Natural killer cell (primary cell): ENCODE data around the gene UBE2D4. TPM values are rescaled to one million over a fixed set of nuclear protein-coding genes. Genes with fewer than 3 reads are reported as not detected.
A peak's percentile ranks its signal among the peaks of the same experiment; 100 is the strongest.

Experiments used
- ATAC-seq, 3 donors: fragments of 150-1000 bp in 2 of 3; fragments of 200-7000 bp in 1 of 3; cut with Tn5 transposase; 1 replicate in 1 of 3; 2 replicates in 2 of 3; pipeline ENCODE4 v1.10.0; 2021; ENCODE audit warnings: mild to moderate bottlenecking in 2 of 3, moderate library complexity in 2 of 3
- DNase-seq, 2 donors: peaks; one replicate each; pipeline versions ENCODE4 v3.0.0 to v3.0.0-alpha.2; 2013 to 2021; ENCODE audit warnings: mixed read lengths in 1 of 2
- H3K27ac ChIP-seq: one replicate; pipeline ENCODE4 v1.5.1; 2013; ENCODE audit warnings: mild to moderate bottlenecking, low read length
- H3K27me3 ChIP-seq: one replicate; pipeline ENCODE4 v1.6.1; 2013; ENCODE audit warnings: low read length; ENCODE audit not compliant: control insufficient read depth, insufficient read depth
- H3K36me3 ChIP-seq: one replicate; pipeline ENCODE4 v1.6.1; 2013; ENCODE audit warnings: low read length; ENCODE audit not compliant: control insufficient read depth, insufficient read depth
- H3K4me1 ChIP-seq: one replicate; pipeline ENCODE4 v1.6.1; 2013; ENCODE audit warnings: low read length; ENCODE audit not compliant: control insufficient read depth, insufficient read depth
- H3K4me3 ChIP-seq: one replicate; pipeline ENCODE4 v1.5.1; 2013; ENCODE audit warnings: low read length
- H3K9me3 ChIP-seq: one replicate; pipeline ENCODE4 v1.6.1; 2013; ENCODE audit warnings: low read length; ENCODE audit not compliant: control insufficient read depth, insufficient read depth
- H3K27ac Mint-ChIP-seq, 2 donors: one replicate each; pipeline ENCODE4 v1.8.0; 2022; ENCODE audit warnings: mild to moderate bottlenecking in 2 of 2, mixed read lengths in 2 of 2, moderate library complexity in 1 of 2
- H3K27me3 Mint-ChIP-seq, 2 donors: one replicate each; pipeline ENCODE4 v1.8.0; 2022; ENCODE audit warnings: low read depth in 2 of 2, mixed read lengths in 2 of 2
- H3K36me3 Mint-ChIP-seq: one replicate; pipeline ENCODE4 v1.8.0; 2022; ENCODE audit warnings: mixed read lengths
- H3K4me1 Mint-ChIP-seq, 2 donors: one replicate each; pipeline ENCODE4 v1.8.0; 2022; ENCODE audit warnings: mixed read lengths in 2 of 2
- H3K4me3 Mint-ChIP-seq: one replicate; pipeline ENCODE4 v1.8.0; 2022; ENCODE audit warnings: mild to moderate bottlenecking, moderate library complexity, mixed read lengths
- H3K9me3 Mint-ChIP-seq, 2 donors: one replicate each; pipeline ENCODE4 v1.8.0; 2022; ENCODE audit warnings: mixed read lengths in 2 of 2
- WGBS: methylation state at CpG from one replicate; pipeline ENCODE4 v1.1.7; 2013; ENCODE audit warnings: missing lambda C conversion rate; ENCODE audit not compliant: insufficient coverage; 5-methylcytosine and 5-hydroxymethylcytosine counted together
- intact Hi-C: fragments of 100-400 bp; cut with micrococcal nuclease; formaldehyde crosslinking; loops from one replicate; pipeline ENCODE4 v1.14.2; 2022
- total RNA-seq, 4 donors: library from RNA; stranded (reverse); fragments of 120-200 nt in 1 of 4; gene quantifications; one replicate each; pipeline versions ENCODE4 v1.2.3 to v1.2.4, GENCODE V29; 2013 to 2022
- TF ChIP-seq, protein P1 (sequence below): fragments of 200-600 bp; IDR thresholded peaks from one replicate; pipeline ENCODE4 v1.8.0; 2022; ENCODE audit warnings: antibody characterized with exemption

UBE2D4 gene
- total RNA-seq = 10 to 100 TPM in 1 of 3 donors, 1 to 10 TPM in 2; 5.3 to 10.6 (median 9.6) TPM
- 8.1 TPM for total RNA-seq (2013)

GRCh38 chr7:43925984-43926797 is at the start of gene UBE2D4:
TSS of gene UBE2D4 (plus strand) at chr7:43926436. CDS start at chr7:43926533, 97 bp downstream.
- DNase-seq = peak; percentile 83 to 92
- Histone ChIP-seq H3K36me3 (no peaks in the 10 kb centered on the region), H3K27me3 (no peaks in the 10 kb centered on the region), H3K4me3 (peak within 1 kb of the TSS; percentile 74), H3K9me3 (no peaks in the 10 kb centered on the region), H3K27ac (peak within 1 kb of the TSS; percentile 98), H3K4me1 (peaks cover 19% of the 10 kb centered on the region)
- peaks cover 5 to 27% of the 10 kb centered on the region in 2 donors for H3K4me1 Mint-ChIP-seq
- no peaks in the 10 kb centered on the region for H3K9me3 Mint-ChIP-seq
- intact Hi-C loops = loop anchor here (2.0 kb wide), 1 partner anchor 57 kb away; the partner anchor contains the start of gene MRPS24
- WGBS = under 1% methylated on average over 82 of the region's 82 CpGs
- ATAC-seq = peak; percentile 89 to 95 (median 90)
- H3K27ac Mint-ChIP-seq = peak within 1 kb of the TSS; percentile 86 to 89
- H3K4me3 Mint-ChIP-seq = peak within 1 kb of the TSS; percentile 88
- no peaks in the 10 kb centered on the region for H3K27me3 Mint-ChIP-seq
- TF ChIP-seq, protein P1, sequence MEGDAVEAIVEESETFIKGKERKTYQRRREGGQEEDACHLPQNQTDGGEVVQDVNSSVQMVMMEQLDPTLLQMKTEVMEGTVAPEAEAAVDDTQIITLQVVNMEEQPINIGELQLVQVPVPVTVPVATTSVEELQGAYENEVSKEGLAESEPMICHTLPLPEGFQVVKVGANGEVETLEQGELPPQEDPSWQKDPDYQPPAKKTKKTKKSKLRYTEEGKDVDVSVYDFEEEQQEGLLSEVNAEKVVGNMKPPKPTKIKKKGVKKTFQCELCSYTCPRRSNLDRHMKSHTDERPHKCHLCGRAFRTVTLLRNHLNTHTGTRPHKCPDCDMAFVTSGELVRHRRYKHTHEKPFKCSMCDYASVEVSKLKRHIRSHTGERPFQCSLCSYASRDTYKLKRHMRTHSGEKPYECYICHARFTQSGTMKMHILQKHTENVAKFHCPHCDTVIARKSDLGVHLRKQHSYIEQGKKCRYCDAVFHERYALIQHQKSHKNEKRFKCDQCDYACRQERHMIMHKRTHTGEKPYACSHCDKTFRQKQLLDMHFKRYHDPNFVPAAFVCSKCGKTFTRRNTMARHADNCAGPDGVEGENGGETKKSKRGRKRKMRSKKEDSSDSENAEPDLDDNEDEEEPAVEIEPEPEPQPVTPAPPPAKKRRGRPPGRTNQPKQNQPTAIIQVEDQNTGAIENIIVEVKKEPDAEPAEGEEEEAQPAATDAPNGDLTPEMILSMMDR = no peak
- H3K36me3 Mint-ChIP-seq = no peaks in the 10 kb centered on the region

DNA sequence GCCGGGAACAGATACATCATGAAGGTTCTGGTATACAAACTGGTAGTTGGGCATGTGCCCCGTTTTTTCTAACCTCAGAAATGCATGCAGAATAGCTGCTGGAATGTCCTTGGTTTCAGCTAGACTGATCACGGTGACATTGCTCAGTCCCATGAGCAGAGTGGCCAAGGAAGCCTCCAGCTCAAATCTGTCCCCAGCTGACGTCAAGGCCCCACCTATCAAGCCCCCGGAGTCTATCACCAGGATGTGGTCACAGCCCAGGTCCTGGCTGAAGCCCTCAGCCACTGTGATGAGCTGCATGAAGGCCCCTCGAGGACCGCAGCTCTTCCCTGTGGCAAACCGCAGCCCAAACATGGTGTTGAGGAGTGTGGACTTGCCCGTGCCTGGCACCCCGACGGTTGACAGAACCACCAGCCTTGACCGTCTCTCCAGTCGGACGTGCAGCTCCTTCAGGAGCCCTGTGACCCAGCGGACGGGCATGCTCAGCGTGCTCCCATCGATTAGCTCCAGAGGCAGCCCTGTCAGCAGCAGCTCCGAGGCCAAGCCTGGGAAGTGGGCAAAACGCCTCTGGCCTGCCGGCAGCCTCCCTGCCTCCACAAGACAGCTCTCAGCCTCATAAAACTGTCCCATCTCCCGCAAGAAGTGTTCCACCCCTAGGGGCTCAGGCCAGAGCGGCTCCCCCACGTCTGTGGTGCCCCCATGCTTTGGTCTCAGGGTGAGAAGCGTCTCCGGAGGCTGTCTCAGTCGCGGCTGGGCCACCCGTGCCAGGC is 49.1 kb upstream of the UBE2D4 start:
- TF ChIP-seq, protein P1 = no peak
- ATAC-seq = peak in 1 of 3 donors; percentile 69
- peaks cover 13% of the 10 kb centered on the region for H3K4me1 ChIP-seq
- no peak overlapping the region for H3K4me3 Mint-ChIP-seq
- WGBS = 80% methylated on average over 29 of the region's 29 CpGs
- peaks cover 6 to 17% of the 10 kb centered on the region in 2 donors for H3K4me1 Mint-ChIP-seq
- H3K27me3 Mint-ChIP-seq = no peaks in the 10 kb centered on the region
- intact Hi-C loops = no loop called here
- no peaks in the 10 kb centered on the region for H3K27me3 ChIP-seq
- H3K27ac Mint-ChIP-seq = no peak overlapping the region
- no peak overlapping the region for H3K27ac ChIP-seq
- H3K36me3 Mint-ChIP-seq = peaks cover 8% of the 10 kb centered on the region
- no peaks in the 10 kb centered on the region for H3K9me3 Mint-ChIP-seq
- no peak overlapping the region for H3K4me3 ChIP-seq
- peaks cover 36% of the 10 kb centered on the region for H3K36me3 ChIP-seq
- H3K9me3 ChIP-seq = no peaks in the 10 kb centered on the region
- no peak for DNase-seq

DNA sequence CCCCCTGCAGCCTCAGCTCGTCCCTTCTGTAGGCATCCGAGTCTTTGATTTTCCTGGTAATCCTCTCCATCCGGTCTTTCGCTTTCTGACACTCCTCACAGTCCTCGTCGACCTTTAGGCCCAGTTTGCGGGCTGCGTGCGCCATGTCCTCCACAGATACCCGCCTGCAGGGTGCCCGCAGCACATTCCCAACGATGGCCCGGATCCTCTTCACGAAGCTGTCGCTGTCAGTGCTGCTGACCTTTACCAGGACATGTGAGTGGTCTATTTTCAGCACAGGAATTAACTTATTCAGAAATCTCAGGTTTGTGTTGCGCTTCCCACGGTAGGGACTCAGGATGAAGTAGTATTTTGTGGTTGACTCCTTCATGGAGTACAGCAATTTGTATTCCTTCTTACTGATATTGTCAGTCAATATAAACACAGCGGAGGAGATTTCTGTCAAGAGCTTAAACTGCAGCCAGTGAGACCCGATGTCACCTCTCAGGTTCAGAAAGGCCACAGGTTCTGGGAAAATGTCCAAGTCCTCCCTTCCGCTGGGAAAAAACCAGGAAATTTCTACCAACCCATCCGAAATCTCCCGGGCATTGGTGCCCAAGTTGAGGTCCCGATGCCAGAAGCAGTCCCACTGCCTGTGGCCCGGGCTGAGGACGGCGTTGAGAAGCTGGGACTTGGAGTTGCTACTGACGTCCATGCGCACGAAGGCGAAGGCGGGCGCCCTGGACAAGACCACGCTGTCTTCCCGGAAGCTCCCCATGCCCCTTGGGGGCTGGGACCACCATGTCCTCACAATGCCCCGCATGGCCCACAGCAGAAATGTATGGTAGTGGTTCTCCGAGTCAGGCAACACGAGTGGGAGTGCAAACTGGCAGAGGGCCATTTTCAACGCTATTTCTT is 48.0 kb upstream of the UBE2D4 start:
- Histone ChIP-seq H3K27me3 (no peaks in the 10 kb centered on the region), H3K4me1 (peaks cover 13% of the 10 kb centered on the region), H3K9me3 (no peaks in the 10 kb centered on the region), H3K27ac (no peak overlapping the region), H3K4me3 (no peak overlapping the region), H3K36me3 (peaks cover 36% of the 10 kb centered on the region)
- peaks cover 8% of the 10 kb centered on the region for H3K36me3 Mint-ChIP-seq
- DNase-seq = no peak
- no peaks in the 10 kb centered on the region for H3K27me3 Mint-ChIP-seq
- TF ChIP-seq, protein P1 = no peak
- H3K9me3 Mint-ChIP-seq = no peaks in the 10 kb centered on the region
- intact Hi-C loops = no loop called here
- H3K27ac Mint-ChIP-seq = no peak overlapping the region
- WGBS = 98% methylated on average over 38 of the region's 38 CpGs
- no peak for ATAC-seq
- no peak overlapping the region for H3K4me3 Mint-ChIP-seq
- peaks cover 6 to 17% of the 10 kb centered on the region in 2 donors for H3K4me1 Mint-ChIP-seq
